SH-SY5Y (cell line): ENCODE measurements around the gene TRIM2.

Experiments
- GATA2 ChIP-seq: IDR thresholded peaks from 2 replicates; pipeline ENCODE4 v1.6.1; 2011; ENCODE audit warnings: mild to moderate bottlenecking, low read depth, low read length
- GATA3 ChIP-seq: IDR thresholded peaks from 2 replicates; pipeline ENCODE4 v1.6.1; 2011; ENCODE audit warnings: low read depth, mild to moderate bottlenecking, low read length, moderate library complexity

The TRIM2 gene

GRCh38 chr4:153204247-153204671 lies at the start of gene TRIM2:
Gene TRIM2, plus strand, starts transcription at chr4:153204443. Its CDS starts 88 bp downstream, at chr4:153204531.
- TF ChIP-seq GATA3 = no peak
- no peak for TF ChIP-seq GATA2

GRCh38 chr4:153155686-153156085 lies 48.6 kb upstream of the TRIM2 start:
- no peak for TF ChIP-seq GATA3
- TF ChIP-seq GATA2 = no peak

GRCh38 chr4:153156263-153156662 lies 48.0 kb upstream of the TRIM2 start:
- TF ChIP-seq GATA2 (no peak), GATA3 (no peak)

GRCh38 chr4:153156721-153157120 lies 47.5 kb upstream of the TRIM2 start:
- TF ChIP-seq GATA2 (no peak), GATA3 (no peak)

- TF ChIP-seq GATA2 (no peak), GATA3 (no peak)
These were observed 45.2 kb upstream of the TRIM2 start for GRCh38 chr4:153159016-153159415.

- TF ChIP-seq GATA2 (no peak), GATA3 (no peak)
These were observed 44.5 kb upstream of the TRIM2 start for GRCh38 chr4:153159728-153160221.

- TF ChIP-seq GATA2 = no peak
- no peak for TF ChIP-seq GATA3
These were observed 43.4 kb upstream of the TRIM2 start for GRCh38 chr4:153160821-153161220.

- TF ChIP-seq GATA2 (no peak), GATA3 (no peak)
These were observed 42.8 kb upstream of the TRIM2 start for GRCh38 chr4:153161226-153161963.

- no peak for TF ChIP-seq GATA3
- TF ChIP-seq GATA2 = no peak
These were observed 37.3 kb upstream of the TRIM2 start for GRCh38 chr4:153166716-153167501.

- TF ChIP-seq GATA3 = no peak
These were observed 34.5 kb upstream of the TRIM2 start for GRCh38 chr4:153169776-153170175.

GRCh38 chr4:153170407-153170806 lies 33.8 kb upstream of the TRIM2 start:
- no peak for TF ChIP-seq GATA3
- no peak for TF ChIP-seq GATA2

- TF ChIP-seq GATA3 (no peak), GATA2 (no peak)
These were observed 29.2 kb upstream of the TRIM2 start for GRCh38 chr4:153174821-153175567.

GRCh38 chr4:153176938-153177337 lies 27.3 kb upstream of the TRIM2 start:
- TF ChIP-seq GATA2 = no peak
- no peak for TF ChIP-seq GATA3

- no peak for TF ChIP-seq GATA2
- TF ChIP-seq GATA3 = no peak
These were observed 26.4 kb upstream of the TRIM2 start for GRCh38 chr4:153177841-153178240.
